H1 (cell line): Measurements from ENCODE around the gene SGMS2. TPM values are rescaled to one million over a fixed set of nuclear protein-coding genes. Genes with fewer than 3 reads are reported as not detected.

ENCODE experiments used
- CTCF ChIA-PET: fragments of 300-600 bp; sonication (Branson Sonifier 250); formaldehyde crosslinking; loops from one replicate; lab custom pipeline; 2021; ENCODE audit not compliant: partially characterized antibody; lab: Charles Lee
- POLR2A ChIA-PET: fragments of 300-600 bp; sonication (Branson Sonifier 250); formaldehyde crosslinking; loops from one replicate; lab custom pipeline; 2021; ENCODE audit warnings: inconsistent platforms; ENCODE audit not compliant: partially characterized antibody; lab: Charles Lee
- DNase-seq, 2 experiments: peaks; one replicate each; pipeline versions ENCODE4 v3.0.0 to v3.0.0-alpha.2; 2010 to 2022; ENCODE audit warnings: low spot score in 2 of 2, low read depth in 1 of 2, mixed read lengths in 1 of 2
- FAIRE-seq: peaks from 2 replicates; lab custom pipeline; 2011; peaks lifted over from hg19 to GRCh38; lab: Jason Lieb, UNC
- H2AFZ ChIP-seq: 2 replicates; pipeline ENCODE4 v1.8.1; 2012; ENCODE audit warnings: low read length, inconsistent platforms
- H2AK5ac ChIP-seq: 2 replicates; pipeline ENCODE4 v1.6.1; 2013; ENCODE audit warnings: low read depth, low read length
- H2BK120ac ChIP-seq: replicated peaks from 2 replicates; pipeline ENCODE3; 2013; ENCODE audit warnings: low read depth, low read length, inconsistent platforms
- H2BK12ac ChIP-seq: 2 replicates; pipeline ENCODE4 v1.6.1; 2013; ENCODE audit warnings: low read depth, low read length
- H2BK15ac ChIP-seq: 2 replicates; pipeline ENCODE4 v1.6.1; 2013; ENCODE audit warnings: low read length
- H2BK20ac ChIP-seq: 2 replicates; pipeline ENCODE4 v1.6.1; 2013; ENCODE audit warnings: low read length
- H2BK5ac ChIP-seq: 2 replicates; pipeline ENCODE4 v1.6.1; 2013; ENCODE audit warnings: low read depth, low read length
- H3K14ac ChIP-seq: 2 replicates; pipeline ENCODE4 v1.6.1; 2013; ENCODE audit warnings: inconsistent platforms; ENCODE audit not compliant: insufficient read length
- H3K18ac ChIP-seq: 2 replicates; pipeline ENCODE4 v1.6.1; 2013; ENCODE audit warnings: low read length; ENCODE audit errors: extremely low read depth
- H3K23ac ChIP-seq: 2 replicates; pipeline ENCODE4 v1.6.1; 2013; ENCODE audit warnings: inconsistent platforms; ENCODE audit not compliant: insufficient read length
- H3K23me2 ChIP-seq: 2 replicates; pipeline ENCODE4 v1.6.1; 2013; ENCODE audit warnings: low read depth, low read length
- H3K27ac ChIP-seq: 2 replicates; pipeline ENCODE4 v1.6.1; 2011; ENCODE audit warnings: low read depth, low read length, inconsistent platforms
- H3K27me3 ChIP-seq, 4 experiments: replicated peaks in 1 of 4; 1 replicate in 1 of 4; 2 replicates in 3 of 4; pipeline versions ENCODE4 v1.6.1 to v1.8.1; 2011 to 2013; ENCODE audit warnings: low read length in 3 of 4, mild to moderate bottlenecking in 3 of 4, inconsistent platforms in 2 of 4, mixed read lengths in 2 of 4, moderate library complexity in 1 of 4; ENCODE audit not compliant: control insufficient read depth in 3 of 4, insufficient read depth in 3 of 4; ENCODE audit errors: extremely low read depth in 1 of 4
- H3K36me3 ChIP-seq, 4 experiments: 2 replicates each; pipeline versions ENCODE4 v1.6.1 to v1.8.1; 2011 to 2013; ENCODE audit warnings: mild to moderate bottlenecking in 4 of 4, low read length in 3 of 4, moderate library complexity in 2 of 4, control low read depth in 1 of 4, inconsistent platforms in 1 of 4; ENCODE audit not compliant: insufficient read depth in 4 of 4, control insufficient read depth in 2 of 4
- H3K4ac ChIP-seq: replicated peaks from 2 replicates; pipeline ENCODE3; 2013; ENCODE audit warnings: low read length, low read depth, mixed read lengths, inconsistent platforms; ENCODE audit not compliant: insufficient read length
- H3K4me1 ChIP-seq, 4 experiments: replicated peaks in 1 of 4; 1 replicate in 1 of 4; 2 replicates in 3 of 4; pipeline versions ENCODE4 v1.6.1 to v1.8.1; 2011 to 2013; ENCODE audit warnings: low read length in 3 of 4, inconsistent platforms in 2 of 4, mixed read lengths in 1 of 4; ENCODE audit not compliant: insufficient read depth in 4 of 4, control insufficient read depth in 3 of 4
- H3K4me2 ChIP-seq, 2 experiments: 2 replicates each; pipeline versions ENCODE4 v1.6.1 to v1.8.1; 2011 to 2013; ENCODE audit warnings: low read depth in 2 of 2, low read length in 2 of 2, control low read depth in 1 of 2, inconsistent platforms in 1 of 2, mild to moderate bottlenecking in 1 of 2; ENCODE audit not compliant: insufficient read depth in 1 of 2
- H3K4me3 ChIP-seq, 4 experiments: fragments of 200-600, 300-600 bp in 1 of 4; sonication (generic), shearing (Covaris generic), sonication (Bioruptor Twin) in 1 of 4; 2 replicates each; pipeline versions ENCODE4 v1.5.1 to v1.8.1; 2011 to 2016; ENCODE audit warnings: low read length in 4 of 4, low read depth in 3 of 4, control low read depth in 2 of 4, inconsistent platforms in 2 of 4, mild to moderate bottlenecking in 2 of 4, mixed read lengths in 1 of 4, moderate library complexity in 1 of 4; ENCODE audit not compliant: insufficient read depth in 2 of 4; ENCODE audit errors: extremely low read depth in 1 of 4
- H3K56ac ChIP-seq: replicated peaks from 2 replicates; pipeline ENCODE3; 2013; ENCODE audit warnings: low read depth, mild to moderate bottlenecking, mixed read lengths, low read length, inconsistent platforms; ENCODE audit not compliant: insufficient read length
- H3K79me1 ChIP-seq: 2 replicates; pipeline ENCODE4 v1.6.1; 2013; ENCODE audit warnings: low read depth, low read length, control low read depth
- H3K79me2 ChIP-seq, 2 experiments: 2 replicates each; pipeline versions ENCODE4 v1.6.1 to v1.8.1; 2012 to 2013; ENCODE audit warnings: low read length in 2 of 2, mild to moderate bottlenecking in 2 of 2, inconsistent platforms in 1 of 2; ENCODE audit not compliant: insufficient read depth in 2 of 2, control insufficient read depth in 1 of 2
- H3K9ac ChIP-seq, 4 experiments: replicated peaks in 1 of 4; 1 replicate in 1 of 4; 2 replicates in 3 of 4; pipeline versions ENCODE4 v1.6.1 to v1.8.1; 2011 to 2013; ENCODE audit warnings: low read depth in 3 of 4, low read length in 3 of 4, control low read depth in 2 of 4, mild to moderate bottlenecking in 2 of 4, moderate library complexity in 2 of 4, inconsistent platforms in 1 of 4; ENCODE audit errors: extremely low read depth in 1 of 4
- H3K9me3 ChIP-seq, 2 experiments: 2 replicates each; pipeline versions ENCODE4 v1.6.1 to v1.8.1; 2012 to 2013; ENCODE audit warnings: mild to moderate bottlenecking in 2 of 2, moderate library complexity in 2 of 2, control low read depth in 1 of 2, inconsistent platforms in 1 of 2, low read depth in 1 of 2, low read length in 1 of 2, mixed read lengths in 1 of 2; ENCODE audit not compliant: insufficient read depth in 2 of 2
- H4K20me1 ChIP-seq, 2 experiments: replicated peaks in 1 of 2; 2 replicates each; pipeline versions ENCODE3 to v1.8.1; 2011 to 2013; ENCODE audit warnings: inconsistent platforms in 2 of 2, low read length in 2 of 2, mild to moderate bottlenecking in 1 of 2; ENCODE audit not compliant: insufficient read depth in 2 of 2, control insufficient read depth in 1 of 2
- H4K5ac ChIP-seq: 2 replicates; pipeline ENCODE4 v1.6.1; 2013; ENCODE audit warnings: low read length, low read depth, mixed read lengths, inconsistent platforms; ENCODE audit not compliant: insufficient read length
- H4K8ac ChIP-seq: 2 replicates; pipeline ENCODE4 v1.8.0; 2013; ENCODE audit warnings: mild to moderate bottlenecking, moderate library complexity, low read length, inconsistent platforms; ENCODE audit not compliant: insufficient read depth; ENCODE audit errors: extremely low read depth
- H4K91ac ChIP-seq: replicated peaks from 2 replicates; pipeline ENCODE3; 2013; ENCODE audit warnings: low read length, mixed read lengths, inconsistent platforms; ENCODE audit not compliant: insufficient read length
- CBX5 ChIP-seq: fragments of 300-800, 300-1000 bp; sonication (generic); IDR thresholded peaks from 2 replicates; pipeline ENCODE4 v1.7.1; 2016; ENCODE audit warnings: antibody characterized with exemption, low read length, low read depth
- CHD1 ChIP-seq: IDR thresholded peaks from 2 replicates; pipeline ENCODE4 v1.6.1; 2012; ENCODE audit warnings: low read depth, low read length, improper control_type of control experiment
- CHD2 ChIP-seq: IDR thresholded peaks from 2 replicates; pipeline ENCODE4 v1.6.1; 2012; ENCODE audit warnings: low read length, improper control_type of control experiment
- KDM1A ChIP-seq: fragments of 200-600, 300-600 bp; sonication (generic); IDR thresholded peaks from 2 replicates; pipeline ENCODE4 v1.7.1; 2016; ENCODE audit warnings: mild to moderate bottlenecking, low read length, borderline replicate concordance
- RNF2 ChIP-seq: fragments of 200-900, 300-1000 bp; sonication (generic); IDR thresholded peaks from 2 replicates; pipeline ENCODE4 v1.7.1; 2016; ENCODE audit warnings: borderline replicate concordance, low read depth, mild to moderate bottlenecking, antibody characterized with exemption, low read length; ENCODE audit not compliant: poor library complexity, severe bottlenecking; ENCODE audit errors: missing control alignments
- SIX5 ChIP-seq: IDR thresholded peaks from 2 replicates; pipeline ENCODE4 v1.6.1; 2011; ENCODE audit warnings: mild to moderate bottlenecking, low read depth, low read length
- WGBS, 2 experiments: shearing (Covaris generic) in 1 of 2; methylation state at CpG; one replicate each; pipeline versions ENCODE4 v1.1.6 to v1.1.7; 2013 to 2015; ENCODE audit warnings: low lambda C conversion rate in 2 of 2, mixed read lengths in 2 of 2, inconsistent platforms in 1 of 2, low coverage in 1 of 2, missing lambda C conversion rate in 1 of 2; ENCODE audit not compliant: insufficient replicate concordance in 2 of 2, insufficient coverage in 1 of 2, insufficient read length in 1 of 2; ENCODE audit errors: extremely low coverage in 1 of 2, missing lambda C conversion rate in 1 of 2; 5-methylcytosine and 5-hydroxymethylcytosine counted together
- polyA plus RNA-seq, 7 experiments: library from polyadenylated mRNA; depleted of rRNA in 3 of 7; stranded (reverse) in 5 of 7; unstranded in 2 of 7; fragments of >200 nt in 5 of 7; fragments of 200-250 nt in 2 of 7; gene quantifications; 1 replicate in 5 of 7; 2 replicates in 1 of 7; 4 replicates in 1 of 7; pipeline versions ENCODE4 v1.2.1 to v1.2.3, GENCODE V29; 2011 to 2013; ENCODE audit warnings: missing spikeins in 2 of 7, mixed read lengths in 2 of 7
- total RNA-seq: library from RNA; stranded (reverse); fragmentation: NEBNext Ultra II Directional; extraction: Animal tissue kit (Norgen Biotek cat#: 25700); gene quantifications from 2 replicates; pipeline ENCODE4 v1.2.1, GENCODE V29; 2021
- TF ChIP-seq, protein P1 (sequence below): IDR thresholded peaks from 2 replicates; pipeline ENCODE4 v1.6.1; 2012; ENCODE audit warnings: low read length, inconsistent platforms
- TF ChIP-seq, protein P2 (sequence below): IDR thresholded peaks from 2 replicates; pipeline ENCODE4 v1.6.1; 2011; ENCODE audit warnings: low read length, improper control_type of control experiment
- TF ChIP-seq, protein P3 (sequence below): IDR thresholded peaks from 2 replicates; pipeline ENCODE4 v1.6.1; 2012; ENCODE audit warnings: inconsistent platforms

Gene SGMS2
- total and polyA plus RNA-seq, 2 of the 8 experiments (the other 6 are each of a cell fraction or from before 2014, with no cell fraction given), result 0.04 to 1.3 TPM

DNA sequence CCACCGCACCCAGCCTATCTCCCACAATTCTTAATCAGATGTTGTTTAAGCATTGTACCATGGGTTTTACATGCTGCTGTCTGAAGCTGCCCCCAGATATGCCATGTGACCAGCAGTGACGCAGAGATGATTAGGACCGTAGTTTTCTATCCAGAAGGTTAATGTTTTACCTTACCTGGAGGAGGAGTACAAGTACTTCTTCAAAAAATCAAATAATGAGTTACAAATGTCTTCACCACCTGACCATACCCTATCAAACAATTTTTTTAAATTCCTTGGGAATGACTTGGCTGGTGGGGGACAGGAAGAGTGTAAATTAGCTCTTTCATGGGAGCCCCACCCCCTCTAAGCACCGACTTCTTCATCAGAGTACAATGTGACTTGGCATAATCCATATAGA, 16.2 kb upstream of the SGMS2 start:
- 91% methylated on average over 4 of the region's 4 CpGs; no CpG with 5 or more reads in 1 of the 2 experiments for WGBS, 2 experiments
- H2BK12ac ChIP-seq, result no peak overlapping the region
- no peak overlapping the region for H2BK20ac ChIP-seq
- H3K23ac ChIP-seq, result no peak overlapping the region
- no peak for DNase-seq
- POLR2A ChIA-PET, result no interaction called here
- H3K23me2 ChIP-seq, result no peaks in the 10 kb centered on the region
- H2BK15ac ChIP-seq, result no peak overlapping the region
- no peak overlapping the region for H4K5ac ChIP-seq
- no peak overlapping the region for H3K4me3 ChIP-seq
- H3K9me3 ChIP-seq, result no peaks in the 10 kb centered on the region
- no peak overlapping the region for H2BK5ac ChIP-seq
- H2AK5ac ChIP-seq, result no peak overlapping the region
- no peak overlapping the region for H4K8ac ChIP-seq
- H4K20me1 ChIP-seq, result no peaks in the 10 kb centered on the region
- no peak overlapping the region for H3K4me2 ChIP-seq
- H2AFZ ChIP-seq, result no peak overlapping the region
- CTCF ChIA-PET, result no interaction called here
- H2BK120ac ChIP-seq, result no peak overlapping the region
- no peak for FAIRE-seq
- no peaks in the 10 kb centered on the region for H3K79me2 ChIP-seq
- H3K18ac ChIP-seq, result no peak overlapping the region
- H3K4me1 ChIP-seq, result no peaks in the 10 kb centered on the region
- H3K27ac ChIP-seq, result no peak overlapping the region
- no peaks in the 10 kb centered on the region for H3K27me3 ChIP-seq
- no peaks in the 10 kb centered on the region for H3K36me3 ChIP-seq
- no peak overlapping the region for H4K91ac ChIP-seq
- H3K56ac ChIP-seq, result no peak overlapping the region
- H3K79me1 ChIP-seq, result no peaks in the 10 kb centered on the region
- no peak overlapping the region for H3K14ac ChIP-seq
- H3K4ac ChIP-seq, result no peak overlapping the region
- H3K9ac ChIP-seq, result no peak overlapping the region
- TF ChIP-seq KDM1A (no peak), SIX5 (no peak), CHD1 (no peak), RNF2 (no peak), CHD2 (no peak), CBX5 (no peak)
- TF ChIP-seq, protein P1, sequence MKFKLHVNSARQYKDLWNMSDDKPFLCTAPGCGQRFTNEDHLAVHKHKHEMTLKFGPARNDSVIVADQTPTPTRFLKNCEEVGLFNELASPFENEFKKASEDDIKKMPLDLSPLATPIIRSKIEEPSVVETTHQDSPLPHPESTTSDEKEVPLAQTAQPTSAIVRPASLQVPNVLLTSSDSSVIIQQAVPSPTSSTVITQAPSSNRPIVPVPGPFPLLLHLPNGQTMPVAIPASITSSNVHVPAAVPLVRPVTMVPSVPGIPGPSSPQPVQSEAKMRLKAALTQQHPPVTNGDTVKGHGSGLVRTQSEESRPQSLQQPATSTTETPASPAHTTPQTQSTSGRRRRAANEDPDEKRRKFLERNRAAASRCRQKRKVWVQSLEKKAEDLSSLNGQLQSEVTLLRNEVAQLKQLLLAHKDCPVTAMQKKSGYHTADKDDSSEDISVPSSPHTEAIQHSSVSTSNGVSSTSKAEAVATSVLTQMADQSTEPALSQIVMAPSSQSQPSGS, result no peak
- TF ChIP-seq, protein P2, sequence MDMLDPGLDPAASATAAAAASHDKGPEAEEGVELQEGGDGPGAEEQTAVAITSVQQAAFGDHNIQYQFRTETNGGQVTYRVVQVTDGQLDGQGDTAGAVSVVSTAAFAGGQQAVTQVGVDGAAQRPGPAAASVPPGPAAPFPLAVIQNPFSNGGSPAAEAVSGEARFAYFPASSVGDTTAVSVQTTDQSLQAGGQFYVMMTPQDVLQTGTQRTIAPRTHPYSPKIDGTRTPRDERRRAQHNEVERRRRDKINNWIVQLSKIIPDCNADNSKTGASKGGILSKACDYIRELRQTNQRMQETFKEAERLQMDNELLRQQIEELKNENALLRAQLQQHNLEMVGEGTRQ, result no peak
- TF ChIP-seq, protein P3, sequence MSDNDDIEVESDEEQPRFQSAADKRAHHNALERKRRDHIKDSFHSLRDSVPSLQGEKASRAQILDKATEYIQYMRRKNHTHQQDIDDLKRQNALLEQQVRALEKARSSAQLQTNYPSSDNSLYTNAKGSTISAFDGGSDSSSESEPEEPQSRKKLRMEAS, result no peak
